GM23248 (cell line): ENCODE results near the gene DUS3L. TPM values are rescaled to one million over a fixed set of nuclear protein-coding genes. Genes with fewer than 3 reads are reported as not detected.

Experiments
- DNase-seq: peaks from one replicate; pipeline ENCODE4 v3.0.0-alpha.2; 2015
- H2AFZ ChIP-seq: fragments of 200-600 bp; sonication (generic); 2 replicates; pipeline ENCODE4 v1.6.1; 2016; ENCODE audit warnings: antibody characterized with exemption
- H3F3A ChIP-seq: fragments of 200-600 bp; sonication (generic); 2 replicates; pipeline ENCODE4 v1.6.1; 2016; ENCODE audit warnings: mild to moderate bottlenecking, antibody characterized with exemption, mixed run types; ENCODE audit not compliant: insufficient read depth
- H3K27ac ChIP-seq: fragments of 200-600 bp; sonication (generic); 2 replicates; pipeline ENCODE4 v1.5.1; 2016; ENCODE audit warnings: mild to moderate bottlenecking
- H3K27me3 ChIP-seq: fragments of 200-600 bp; sonication (generic); replicated peaks from 2 replicates; pipeline ENCODE4 v1.6.1; 2016; ENCODE audit warnings: mild to moderate bottlenecking; ENCODE audit not compliant: insufficient read depth
- H3K36me3 ChIP-seq: fragments of 200-600 bp; sonication (generic); 2 replicates; pipeline ENCODE4 v1.6.1; 2016; ENCODE audit warnings: low read depth, mild to moderate bottlenecking
- H3K4me1 ChIP-seq: fragments of 200-600 bp; sonication (generic); 2 replicates; pipeline ENCODE4 v1.6.1; 2016; ENCODE audit warnings: mild to moderate bottlenecking; ENCODE audit not compliant: insufficient read depth
- H3K4me2 ChIP-seq: fragments of 200-600 bp; sonication (generic); one replicate; pipeline ENCODE4 v1.6.1; 2016; ENCODE audit warnings: mild to moderate bottlenecking; ENCODE audit not compliant: unreplicated experiment
- H3K4me3 ChIP-seq: fragments of 200-600 bp; sonication (generic); 2 replicates; pipeline ENCODE4 v1.5.1; 2016; ENCODE audit warnings: mild to moderate bottlenecking
- H3K79me2 ChIP-seq: fragments of 200-600 bp; sonication (generic); 2 replicates; pipeline ENCODE4 v1.6.1; 2016; ENCODE audit warnings: mild to moderate bottlenecking; ENCODE audit not compliant: insufficient read depth
- H3K9ac ChIP-seq: fragments of 200-600 bp; sonication (generic); 2 replicates; pipeline ENCODE4 v1.6.1; 2016; ENCODE audit warnings: mild to moderate bottlenecking
- H3K9me2 ChIP-seq: fragments of 200-600 bp; sonication (generic); 2 replicates; pipeline ENCODE4 v1.6.1; 2016; ENCODE audit warnings: mixed run types, mild to moderate bottlenecking, moderate library complexity; ENCODE audit not compliant: insufficient read depth
- H3K9me3 ChIP-seq: fragments of 200-600 bp; sonication (generic); one replicate; pipeline ENCODE4 v1.6.1; 2017; ENCODE audit warnings: low read depth
- H4K20me1 ChIP-seq: fragments of 200-600 bp; sonication (generic); 2 replicates; pipeline ENCODE4 v1.6.0; 2016; ENCODE audit not compliant: insufficient read depth
- EZH2 ChIP-seq: fragments of 200-600 bp; sonication (generic); IDR thresholded peaks from 2 replicates; pipeline ENCODE4 v1.6.1; 2018; ENCODE audit warnings: antibody characterized with exemption, mild to moderate bottlenecking; ENCODE audit not compliant: insufficient read depth, poor library complexity, severe bottlenecking
- EZH2phosphoT487 ChIP-seq: fragments of 200-600 bp; sonication (generic); IDR thresholded peaks from 2 replicates; pipeline ENCODE4 v1.6.1; 2018; ENCODE audit warnings: antibody characterized with exemption, moderate library complexity, mild to moderate bottlenecking, low read depth; ENCODE audit not compliant: insufficient read depth
- WGBS, 2 experiments: methylation state at CpG; one replicate each; pipeline ENCODE4 v1.1.6; 2015 to 2017; ENCODE audit warnings: low lambda C conversion rate in 2 of 2, low coverage in 1 of 2; ENCODE audit errors: missing lambda C conversion rate in 2 of 2; 5-methylcytosine and 5-hydroxymethylcytosine counted together
- in situ Hi-C: fragments of 300-500 bp; cut with MboI; formaldehyde crosslinking; loops from 2 replicates; pipeline ENCODE4 v1.15.0; 2020
- polyA plus RNA-seq: library from polyadenylated mRNA; unstranded; fragments of >200 nt; fragmentation: Nextera tagmentation; extraction: Ambion mirVana; gene quantifications from 2 replicates; pipeline ENCODE4 v1.2.1, GENCODE V29; 2016
- total RNA-seq: library from RNA; depleted of rRNA; stranded (reverse); fragments of >200 nt; shearing (Covaris generic); gene quantifications from 2 replicates; pipeline ENCODE4 v1.2.3, GENCODE V29; 2014

The DUS3L gene
- total and polyA plus RNA-seq, 2 experiments from 2014 or later: 17.1 to 18.6 TPM

DNA sequence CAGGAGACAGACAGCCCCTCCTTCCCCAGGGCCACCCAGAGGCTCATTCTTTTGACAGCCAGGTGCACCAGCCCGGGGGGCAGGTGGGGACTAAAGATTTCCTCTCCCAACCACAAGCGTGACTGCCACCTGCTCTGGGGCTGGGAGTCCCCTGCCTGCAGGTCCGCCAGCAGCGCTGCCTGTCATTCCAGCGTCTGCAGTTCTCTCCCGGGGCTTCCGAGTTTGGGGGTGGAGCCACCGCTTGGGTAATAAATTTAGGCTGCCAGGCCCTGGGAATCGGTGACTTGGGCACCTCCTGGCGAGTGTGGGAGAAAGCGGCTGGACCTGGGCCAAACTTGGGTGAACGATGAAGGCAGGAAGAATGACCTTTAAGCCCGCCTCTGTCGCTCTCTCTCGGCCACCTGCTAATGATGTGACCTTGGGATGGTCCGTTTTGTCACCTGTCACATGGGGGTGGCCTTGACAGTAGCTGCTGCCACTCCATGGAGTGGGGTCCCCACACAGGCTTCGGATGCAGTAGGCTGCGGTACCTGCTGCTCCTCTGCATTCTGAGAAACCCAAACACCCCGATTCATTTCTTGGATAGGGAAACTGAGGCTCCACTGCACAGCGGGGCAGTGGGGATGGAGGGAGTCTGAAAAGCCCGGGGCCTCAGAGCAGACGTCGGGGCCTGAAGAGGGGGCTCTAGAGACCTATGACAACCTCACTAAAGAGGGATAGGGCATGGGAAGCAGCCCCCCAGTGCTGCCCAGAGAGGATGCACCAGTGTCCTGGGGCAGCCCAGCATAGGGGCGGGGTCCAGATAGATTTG, 35.8 kb upstream of the DUS3L start:
- TF ChIP-seq EZH2phosphoT487 (no peak), EZH2 (no peak)
- no peaks in the 10 kb centered on the region for H3K79me2 ChIP-seq
- peak; percentile 67 for DNase-seq
- in situ Hi-C loops: no loop called here
- WGBS, 2 experiments: 20 to 21% methylated on average over 24 of the region's 24 CpGs
- H3K4me3 ChIP-seq: no peak overlapping the region
- H3K9ac ChIP-seq: no peak overlapping the region
- no peak overlapping the region for H3K4me2 ChIP-seq
- no peaks in the 10 kb centered on the region for H3F3A ChIP-seq
- no peak overlapping the region for H2AFZ ChIP-seq
- no peaks in the 10 kb centered on the region for H4K20me1 ChIP-seq
- no peaks in the 10 kb centered on the region for H3K9me3 ChIP-seq
- H3K9me2 ChIP-seq: no peaks in the 10 kb centered on the region
- no peaks in the 10 kb centered on the region for H3K4me1 ChIP-seq
- no peak overlapping the region for H3K27ac ChIP-seq
- H3K27me3 ChIP-seq: no peaks in the 10 kb centered on the region; the same call in 1 of the 2 replicates
- no peaks in the 10 kb centered on the region for H3K36me3 ChIP-seq

DNA sequence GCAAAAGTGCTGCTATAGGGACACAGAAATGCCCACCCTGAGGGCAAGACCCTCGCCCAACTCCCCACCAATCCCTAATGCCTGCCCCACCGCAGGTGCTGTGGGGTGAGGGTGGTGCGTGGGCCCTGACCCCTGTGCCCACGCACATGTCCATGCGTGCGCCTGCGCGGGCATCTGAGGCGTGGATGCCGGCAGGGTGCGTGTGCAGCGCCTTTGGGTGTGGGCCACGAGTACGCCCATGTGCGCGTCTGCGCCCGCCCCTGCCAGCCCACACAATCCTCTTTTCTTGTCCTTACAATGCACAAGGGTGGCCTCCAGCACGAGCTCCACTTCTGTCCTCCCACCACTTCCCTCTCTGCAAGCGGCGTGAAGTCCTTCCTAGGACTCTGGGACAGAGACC, 34.2 kb upstream of the DUS3L start:
- Histone ChIP-seq H3K4me3 (no peak overlapping the region), H3F3A (no peaks in the 10 kb centered on the region), H2AFZ (no peak overlapping the region), H3K9ac (no peak overlapping the region), H4K20me1 (no peaks in the 10 kb centered on the region), H3K9me2 (no peaks in the 10 kb centered on the region), H3K79me2 (no peaks in the 10 kb centered on the region), H3K27ac (no peak overlapping the region), H3K36me3 (no peaks in the 10 kb centered on the region), H3K4me2 (no peak overlapping the region), H3K27me3 (no peaks in the 10 kb centered on the region; the same call in 1 of the 2 replicates), H3K4me1 (no peaks in the 10 kb centered on the region), H3K9me3 (no peaks in the 10 kb centered on the region)
- DNase-seq: no peak
- no peak for TF ChIP-seq EZH2phosphoT487
- no peak for TF ChIP-seq EZH2
- in situ Hi-C loops: no loop called here
- WGBS, 2 experiments: 77 to 87% methylated on average over 21 of the region's 21 CpGs

DNA sequence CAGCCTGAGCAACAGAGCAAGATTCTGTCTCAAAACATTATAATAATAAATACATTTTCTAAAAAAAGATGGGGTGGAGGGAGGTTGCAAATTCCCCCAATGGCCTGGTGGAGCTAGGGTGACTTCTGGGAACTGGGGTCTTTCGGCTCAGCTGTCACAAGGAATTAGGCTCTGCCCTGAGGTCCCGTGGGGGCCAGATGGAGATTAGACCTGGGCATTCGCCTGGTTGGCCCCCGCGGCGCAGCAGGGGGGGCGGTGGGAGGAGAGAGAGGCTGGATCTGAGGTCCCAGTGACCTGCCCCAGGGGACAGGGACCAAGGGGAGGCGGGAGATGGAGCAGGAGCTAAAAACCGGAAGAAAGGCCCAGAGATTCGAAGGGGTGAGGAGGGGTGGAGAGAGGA, 33.8 kb upstream of the DUS3L start:
- no peaks in the 10 kb centered on the region for H3F3A ChIP-seq
- in situ Hi-C loops: no loop called here
- TF ChIP-seq EZH2 (no peak), EZH2phosphoT487 (no peak)
- no peak overlapping the region for H3K9ac ChIP-seq
- H3K4me1 ChIP-seq: no peaks in the 10 kb centered on the region
- H3K27me3 ChIP-seq: no peaks in the 10 kb centered on the region; the same call in 1 of the 2 replicates
- H3K27ac ChIP-seq: no peak overlapping the region
- no peak overlapping the region for H2AFZ ChIP-seq
- H3K9me2 ChIP-seq: no peaks in the 10 kb centered on the region
- H3K4me3 ChIP-seq: no peak overlapping the region
- H3K79me2 ChIP-seq: no peaks in the 10 kb centered on the region
- H3K9me3 ChIP-seq: no peaks in the 10 kb centered on the region
- WGBS, 2 experiments: 67 to 78% methylated on average over 9 to 10 of the region's 10 CpGs
- no peak for DNase-seq
- no peaks in the 10 kb centered on the region for H4K20me1 ChIP-seq
- H3K4me2 ChIP-seq: no peak overlapping the region
- H3K36me3 ChIP-seq: no peaks in the 10 kb centered on the region

DNA sequence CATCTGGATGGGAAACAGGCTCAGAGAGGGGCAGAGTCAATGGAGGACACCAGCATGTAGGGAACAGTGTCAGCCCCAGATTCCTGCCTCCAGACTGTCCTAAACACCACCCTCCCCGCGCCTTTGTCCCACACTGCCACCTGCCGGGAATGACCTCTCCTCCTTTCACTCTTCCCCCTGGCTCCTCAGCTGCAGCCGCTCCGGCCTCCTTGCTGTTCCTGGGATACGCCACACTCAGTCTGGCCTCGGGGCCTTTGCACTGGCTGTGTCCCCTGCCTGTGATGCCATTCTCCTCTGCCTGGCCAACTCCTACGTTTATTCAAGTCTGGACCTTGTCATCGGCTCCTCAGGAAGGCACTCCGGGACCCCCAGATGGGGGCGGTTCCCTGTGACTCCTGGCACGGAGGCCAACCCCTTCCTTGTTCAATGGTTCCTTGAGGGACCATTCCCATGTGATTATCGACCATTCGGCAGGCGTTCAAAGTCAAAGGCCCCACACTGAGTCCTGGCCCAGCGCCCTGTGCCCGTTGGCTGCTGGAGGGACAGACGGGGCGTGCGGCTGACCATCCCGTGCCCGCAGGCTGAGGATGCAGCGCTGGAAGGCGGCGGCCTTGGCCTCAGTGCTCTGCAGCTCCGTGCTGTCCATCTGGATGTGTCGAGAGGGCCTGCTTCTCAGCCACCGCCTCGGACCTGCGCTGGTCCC, 32.8 kb upstream of the DUS3L start:
- H4K20me1 ChIP-seq: no peaks in the 10 kb centered on the region
- H3K27ac ChIP-seq: no peak overlapping the region
- no peaks in the 10 kb centered on the region for H3K9me3 ChIP-seq
- H2AFZ ChIP-seq: no peak overlapping the region
- TF ChIP-seq EZH2: no peak
- TF ChIP-seq EZH2phosphoT487: no peak
- H3K27me3 ChIP-seq: no peaks in the 10 kb centered on the region; the same call in 1 of the 2 replicates
- WGBS, 2 experiments: 76 to 78% methylated on average over 25 to 30 of the region's 30 CpGs
- no peak overlapping the region for H3K4me2 ChIP-seq
- no peak overlapping the region for H3K4me3 ChIP-seq
- no peaks in the 10 kb centered on the region for H3K4me1 ChIP-seq
- no peaks in the 10 kb centered on the region for H3K36me3 ChIP-seq
- in situ Hi-C loops: no loop called here
- DNase-seq: no peak
- H3K79me2 ChIP-seq: no peaks in the 10 kb centered on the region
- H3K9me2 ChIP-seq: no peaks in the 10 kb centered on the region
- no peak overlapping the region for H3K9ac ChIP-seq
- H3F3A ChIP-seq: no peaks in the 10 kb centered on the region
